ENCODE data around the gene ETF1.

Gene ETF1

DNA sequence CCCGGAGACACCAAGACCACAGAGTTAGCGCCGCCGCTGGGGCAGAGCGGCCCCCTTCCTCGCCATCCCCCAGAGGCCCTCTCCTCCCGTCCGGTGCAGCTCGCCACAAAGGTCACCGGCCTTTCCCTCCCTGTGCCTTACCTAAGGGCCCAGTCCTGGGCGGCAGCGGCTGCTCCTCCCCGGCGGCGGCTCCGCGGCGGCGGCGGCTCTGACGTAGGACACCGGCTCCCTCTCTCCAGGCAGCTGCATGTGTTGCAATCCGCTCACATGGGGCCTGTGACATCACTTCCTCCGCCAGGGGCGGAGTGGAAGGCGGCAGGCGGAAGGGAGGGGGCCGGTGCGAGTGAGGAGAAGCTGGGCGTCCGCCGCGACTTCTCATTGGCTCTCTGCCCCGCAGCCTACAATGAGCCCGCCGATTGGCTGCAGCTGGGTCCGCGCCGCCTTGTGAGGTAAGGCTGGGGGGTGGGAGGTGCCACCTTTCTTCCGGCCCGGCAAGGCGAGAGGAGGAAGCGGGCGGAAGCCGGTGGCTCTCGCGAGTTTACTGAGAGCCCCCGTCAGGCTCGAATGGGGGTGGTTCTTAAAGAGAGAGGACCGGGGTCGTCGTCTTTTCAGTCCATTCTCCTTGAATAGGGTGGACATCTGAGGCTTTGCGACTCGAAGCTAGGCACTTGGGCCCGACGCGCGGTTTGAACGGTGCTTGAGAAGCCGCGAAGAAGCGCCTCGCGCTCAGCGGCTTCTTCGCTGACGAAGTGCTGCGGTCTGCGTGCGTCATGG lies at the start of gene ETF1:
TSS of gene ETF1 (minus strand) at position 281 of the 774 bp plus-strand sequence. CDS start 318 bp downstream, outside the sequence.
- peak; percentile 100 for DNase-seq

DNA sequence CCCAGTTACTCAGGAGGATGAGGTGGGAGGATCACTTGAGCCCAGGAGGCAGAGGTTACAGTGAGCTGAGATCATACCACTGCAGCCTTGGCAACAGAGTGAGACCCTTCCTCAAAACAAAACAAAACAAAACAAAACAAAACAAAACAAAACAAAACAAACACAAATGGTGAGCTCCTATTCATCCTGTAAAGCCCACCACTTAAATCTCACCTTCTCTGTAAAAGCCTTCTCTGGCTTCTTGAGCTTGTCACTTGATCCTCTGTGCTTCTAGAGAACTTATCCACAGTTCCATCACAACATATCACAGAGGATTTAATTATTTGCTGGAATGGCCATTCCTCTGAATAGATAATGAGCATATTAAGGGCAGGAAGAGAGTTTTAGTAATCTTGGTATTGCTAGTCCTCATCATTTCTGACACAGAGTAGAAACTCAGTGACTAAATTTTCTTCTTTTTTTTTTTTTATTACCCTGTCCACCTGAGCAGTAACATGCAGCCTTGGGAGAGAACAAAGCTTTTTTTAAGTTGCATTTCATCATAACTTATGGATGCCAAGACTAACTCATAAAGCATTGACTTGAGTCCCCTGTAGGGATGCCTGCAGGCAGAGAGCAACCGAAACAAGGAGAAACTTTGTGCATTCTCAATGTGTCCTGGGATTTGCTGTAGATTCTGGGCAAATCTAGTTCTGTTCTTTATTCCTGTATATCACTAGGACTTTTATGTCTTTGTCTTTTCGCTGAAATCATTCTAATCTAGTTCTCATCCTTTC lies 45.2 kb upstream of the ETF1 start:
- DNase-seq: no peak

DNA sequence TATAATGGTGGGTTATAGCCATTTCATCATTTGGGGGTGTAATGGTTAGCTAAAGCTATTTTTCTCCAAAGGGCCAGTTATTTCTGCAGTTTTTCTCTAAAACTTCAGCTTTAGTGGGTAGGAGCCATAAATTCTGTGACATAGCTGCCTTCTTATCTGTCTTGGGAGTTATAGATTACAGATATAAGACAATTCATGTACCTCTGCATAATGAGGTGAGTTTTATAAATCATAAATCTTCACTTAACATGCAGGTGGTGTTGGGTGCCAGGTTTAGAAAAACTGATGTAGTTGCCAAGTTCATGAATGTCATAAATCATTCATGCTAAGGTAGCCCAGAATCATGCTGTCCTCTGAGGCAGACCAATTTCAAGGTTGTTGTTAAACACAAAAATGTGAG lies 42.1 kb upstream of the ETF1 start:
- no peak for DNase-seq

- no peak for DNase-seq
Measured at GRCh38 chr5:138583984-138584637, 41.1 kb upstream of the ETF1 start.

- DNase-seq: no peak
Measured at GRCh38 chr5:138582959-138583358, 39.9 kb upstream of the ETF1 start.

DNA sequence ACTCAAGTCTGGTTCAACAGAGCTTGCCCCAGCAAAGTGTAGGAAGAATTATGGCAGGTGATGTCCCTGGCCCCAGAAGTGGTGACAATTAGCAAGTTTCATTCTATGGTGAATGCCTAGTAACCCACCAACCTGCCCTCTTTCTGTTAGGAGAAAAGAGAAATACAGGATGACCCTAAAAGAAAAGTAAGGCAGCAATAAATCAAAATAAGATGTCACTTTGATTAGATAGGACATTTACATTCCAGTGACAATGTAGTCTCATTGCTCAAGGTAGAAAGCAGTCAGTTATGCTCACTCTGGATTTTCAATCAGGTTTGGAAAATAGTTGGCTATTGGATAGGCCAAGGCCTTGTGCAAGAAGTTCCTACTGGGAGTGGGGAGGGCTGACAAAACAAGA lies 37.7 kb upstream of the ETF1 start:
- DNase-seq: no peak

- no peak for DNase-seq
Measured at GRCh38 chr5:138580001-138580400, 37.0 kb upstream of the ETF1 start.

DNA sequence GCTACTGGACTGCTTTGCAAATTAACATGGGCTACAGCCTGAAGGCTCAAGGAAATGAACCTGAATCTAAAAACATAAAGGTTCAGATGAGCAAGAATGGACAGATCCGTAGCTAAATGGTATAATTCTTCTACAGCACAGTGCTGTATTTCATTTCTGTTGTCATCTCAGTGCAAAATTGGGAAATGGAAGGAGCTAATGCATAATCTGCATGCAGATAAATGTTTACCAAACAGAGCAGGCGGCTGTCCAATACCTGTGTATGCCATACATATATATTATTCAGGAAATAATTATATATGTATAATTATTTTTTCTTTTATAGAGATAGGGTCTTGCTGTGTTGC lies 36.5 kb upstream of the ETF1 start:
- no peak for DNase-seq

DNA sequence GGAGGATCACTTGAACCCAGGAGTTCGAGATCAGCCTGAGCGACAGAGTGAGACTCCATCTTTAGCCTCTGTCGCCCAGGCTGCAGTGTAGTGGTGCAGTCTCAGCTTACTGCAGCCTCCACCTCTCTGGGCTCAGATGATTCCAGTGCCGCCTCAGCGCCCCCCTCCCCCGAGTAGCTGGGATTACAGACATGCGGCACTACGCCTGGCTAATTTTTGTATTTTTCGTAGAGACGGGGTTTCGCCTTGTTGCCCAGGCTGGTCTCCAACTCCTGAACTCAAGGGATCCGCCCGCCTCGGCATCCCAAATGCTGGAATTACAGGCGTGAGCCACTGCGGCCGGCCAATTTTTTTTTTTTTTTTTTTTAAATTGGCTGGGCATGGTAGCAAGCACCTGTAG lies 34.4 kb upstream of the ETF1 start:
- no peak for DNase-seq

GRCh38 chr5:138575194-138576015 lies 32.4 kb upstream of the ETF1 start, which contains the start of gene HSPA9:
HSPA9 (minus strand) TSS chr5:138575401; CDS start chr5:138575318, 83 bp downstream.
- peak; percentile 98 for DNase-seq

DNA sequence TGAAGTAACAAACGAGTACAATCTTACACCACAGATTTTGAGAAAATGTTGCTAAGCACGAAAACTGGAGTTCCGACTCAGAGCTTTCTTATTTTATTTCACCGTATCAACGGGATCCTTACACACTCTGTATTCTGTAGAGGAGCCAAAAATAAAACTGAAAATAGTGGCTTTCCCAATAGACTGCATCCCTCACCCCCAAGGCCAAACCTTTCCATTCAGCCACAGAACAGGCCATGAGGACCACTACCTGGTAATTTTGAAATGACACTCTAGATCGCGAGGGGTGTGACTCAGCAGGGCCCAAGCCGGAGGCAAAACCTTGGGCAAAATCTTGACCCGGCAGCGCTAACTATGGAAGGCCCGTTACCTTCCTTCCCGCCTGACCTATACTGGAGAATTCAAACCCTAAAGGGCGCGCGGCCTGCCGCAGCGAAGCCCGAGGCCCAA lies 31.7 kb upstream of the ETF1 start:
- DNase-seq: no peak

- DNase-seq: no peak
Measured at GRCh38 chr5:138573949-138574670, 31.1 kb upstream of the ETF1 start.

- DNase-seq: no peak
Measured at GRCh38 chr5:138573223-138573622, 30.2 kb upstream of the ETF1 start.

DNA sequence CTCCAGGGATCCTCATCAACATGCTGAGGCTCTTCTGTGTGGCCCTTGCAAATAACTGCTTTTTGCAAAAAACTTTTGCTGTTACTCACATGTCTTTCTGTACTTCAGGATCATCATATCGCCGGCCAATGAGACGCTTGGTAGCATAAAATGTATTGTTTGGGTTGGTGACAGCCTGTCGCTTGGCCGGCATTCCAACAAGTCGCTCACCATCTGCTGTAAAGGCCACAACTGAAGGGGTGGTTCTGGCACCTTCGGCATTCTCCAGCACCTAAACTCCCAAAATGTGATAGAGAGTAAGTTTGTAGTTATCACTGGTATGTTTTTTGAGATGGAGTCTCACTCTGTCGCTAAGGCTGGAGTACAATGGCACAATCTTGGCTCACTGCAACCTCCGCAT lies 27.8 kb upstream of the ETF1 start:
- DNase-seq: no peak

DNA sequence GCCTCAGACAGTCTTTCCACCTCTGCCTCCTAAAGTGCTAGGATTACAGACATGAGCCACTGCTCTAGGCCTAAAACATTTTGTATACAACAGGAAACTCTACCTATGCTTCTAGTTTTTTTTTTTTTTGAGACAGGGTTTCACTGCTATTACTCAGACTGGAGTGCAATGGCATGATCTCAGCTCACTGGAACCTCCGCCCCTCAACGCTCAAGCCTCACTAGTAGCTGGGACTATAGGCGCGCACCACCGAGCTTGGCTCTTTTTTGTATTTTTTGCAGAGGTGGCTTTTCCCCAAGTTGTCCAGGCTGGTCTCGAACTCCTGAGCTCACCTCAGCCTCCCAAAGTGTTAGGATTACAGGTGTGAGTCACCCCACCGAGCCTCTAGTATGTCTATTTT lies 26.7 kb upstream of the ETF1 start:
- no peak for DNase-seq

GRCh38 chr5:138568061-138568824 lies 25.2 kb upstream of the ETF1 start:
- no peak for DNase-seq

- DNase-seq: no peak
Measured at GRCh38 chr5:138566792-138567191, 23.8 kb upstream of the ETF1 start.

DNA sequence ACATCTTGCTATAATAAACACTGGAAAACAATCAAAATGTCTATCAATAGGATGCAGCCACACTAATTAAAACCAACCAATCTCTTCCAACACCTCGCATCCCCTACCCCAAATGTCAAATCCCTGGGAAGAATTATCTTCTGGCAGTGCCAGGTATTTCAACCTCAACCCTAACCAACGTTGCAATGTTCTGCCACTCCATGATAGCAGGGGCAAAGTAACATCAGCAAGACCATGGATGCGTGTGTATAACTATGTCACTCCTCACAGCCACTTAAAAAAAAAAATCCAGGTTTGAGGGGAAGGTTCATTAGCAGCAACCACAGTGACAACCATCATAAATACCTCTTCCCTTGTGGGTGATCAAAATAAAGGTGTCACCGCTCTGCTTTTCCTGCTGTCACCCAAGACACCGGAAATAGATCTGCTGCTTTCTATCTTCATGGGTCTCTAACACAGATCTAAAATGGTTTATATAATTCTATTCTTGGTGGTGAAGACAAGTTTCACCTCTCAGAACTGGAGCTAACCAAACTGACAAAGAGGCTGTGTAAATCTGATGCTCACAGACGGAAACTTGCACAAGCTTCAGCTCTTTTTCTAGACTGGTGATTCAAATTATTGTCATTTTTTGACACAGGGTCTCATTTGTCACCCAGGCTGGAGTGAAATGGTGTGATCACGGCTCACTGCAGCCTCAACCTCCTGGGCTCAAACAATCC lies 22.2 kb upstream of the ETF1 start:
- peak; percentile 78 for DNase-seq

- DNase-seq: no peak
Measured at GRCh38 chr5:138564242-138564641, 21.2 kb upstream of the ETF1 start.

GRCh38 chr5:138563340-138564118 lies 20.5 kb upstream of the ETF1 start:
- DNase-seq: no peak
